ENCODE data around the gene MRNIP. TPM values are rescaled to one million over a fixed set of nuclear protein-coding genes. Genes with fewer than 3 reads are reported as not detected.

The MRNIP gene
- total and polyA plus RNA-seq, 2 experiments from 2014 or later, result 28.8 to 57.5 TPM

DNA sequence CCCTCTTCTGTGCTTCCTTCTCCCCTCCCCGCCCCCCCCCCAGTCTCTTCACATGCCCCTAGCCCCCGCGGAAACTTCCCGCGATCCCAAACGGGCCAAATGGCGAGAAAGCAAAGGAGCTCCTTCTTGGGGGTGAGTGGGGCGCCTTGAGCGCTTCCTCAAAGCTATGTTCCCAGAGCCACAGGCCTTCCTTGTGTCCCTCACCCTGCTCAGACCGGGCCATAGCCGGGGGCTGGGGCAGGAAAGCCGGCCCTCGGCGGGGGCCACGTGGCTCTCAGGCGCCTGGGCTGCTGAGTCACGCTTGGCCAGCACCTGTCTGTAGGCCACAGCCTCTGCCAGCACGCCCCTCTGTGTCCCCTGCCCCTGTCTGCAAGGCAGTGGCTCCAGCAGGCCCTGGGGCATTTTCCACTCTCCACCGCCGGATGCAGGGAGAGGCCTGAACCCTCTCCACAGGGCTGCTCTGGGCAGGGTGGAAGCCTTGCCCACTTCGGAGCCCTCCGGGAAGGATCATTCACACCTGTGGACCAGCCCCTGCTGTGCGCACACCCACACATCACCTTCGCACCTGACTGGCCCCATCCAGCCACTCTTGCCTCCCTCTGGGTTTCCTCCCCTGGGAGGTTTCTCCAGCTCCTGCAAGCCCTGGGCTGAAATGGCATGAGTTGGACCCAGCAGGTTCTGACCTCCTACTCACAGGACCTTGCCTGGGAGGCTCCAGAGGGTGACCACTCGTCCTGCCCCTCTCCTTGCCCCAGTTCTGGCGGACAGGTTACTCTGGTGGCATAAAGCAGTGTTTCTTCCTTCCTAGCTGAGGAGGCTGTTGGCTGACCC, 39.1 kb downstream of the MRNIP start:
- H3K27me3 ChIP-seq, result no peaks in the 10 kb centered on the region
- peak; percentile 44 to 80 for DNase-seq (ENCODE audit: low read depth in 1 of 2, low spot score in 1 of 2)
- H3K9me3 ChIP-seq (ENCODE audit: low read depth), result no peaks in the 10 kb centered on the region
- H3K27ac ChIP-seq, result peak overlapping the region; percentile 94
- TF ChIP-seq, protein P1, sequence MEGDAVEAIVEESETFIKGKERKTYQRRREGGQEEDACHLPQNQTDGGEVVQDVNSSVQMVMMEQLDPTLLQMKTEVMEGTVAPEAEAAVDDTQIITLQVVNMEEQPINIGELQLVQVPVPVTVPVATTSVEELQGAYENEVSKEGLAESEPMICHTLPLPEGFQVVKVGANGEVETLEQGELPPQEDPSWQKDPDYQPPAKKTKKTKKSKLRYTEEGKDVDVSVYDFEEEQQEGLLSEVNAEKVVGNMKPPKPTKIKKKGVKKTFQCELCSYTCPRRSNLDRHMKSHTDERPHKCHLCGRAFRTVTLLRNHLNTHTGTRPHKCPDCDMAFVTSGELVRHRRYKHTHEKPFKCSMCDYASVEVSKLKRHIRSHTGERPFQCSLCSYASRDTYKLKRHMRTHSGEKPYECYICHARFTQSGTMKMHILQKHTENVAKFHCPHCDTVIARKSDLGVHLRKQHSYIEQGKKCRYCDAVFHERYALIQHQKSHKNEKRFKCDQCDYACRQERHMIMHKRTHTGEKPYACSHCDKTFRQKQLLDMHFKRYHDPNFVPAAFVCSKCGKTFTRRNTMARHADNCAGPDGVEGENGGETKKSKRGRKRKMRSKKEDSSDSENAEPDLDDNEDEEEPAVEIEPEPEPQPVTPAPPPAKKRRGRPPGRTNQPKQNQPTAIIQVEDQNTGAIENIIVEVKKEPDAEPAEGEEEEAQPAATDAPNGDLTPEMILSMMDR (IDR thresholded peaks at IDR 0.05; ENCODE audit: low read depth, low read length), result no peak
- peaks cover 10% of the 10 kb centered on the region for H3K36me3 ChIP-seq
- peak overlapping the region; percentile 18 for H3K4me3 ChIP-seq
- peaks cover 23% of the 10 kb centered on the region for H3K4me1 ChIP-seq (ENCODE audit: low read depth)

- peak; percentile 91 to 98 for DNase-seq (ENCODE audit: low read depth in 1 of 2, low spot score in 1 of 2)
- TF ChIP-seq, protein P1 (IDR thresholded peaks at IDR 0.05; ENCODE audit: low read depth, low read length), result no peak
- Histone ChIP-seq H3K27me3 (no peaks in the 10 kb centered on the region), H3K36me3 (peaks cover 4% of the 10 kb centered on the region), H3K27ac (peak overlapping the region; percentile 94), H3K9me3 (ENCODE audit: low read depth) (no peaks in the 10 kb centered on the region), H3K4me3 (peak overlapping the region; percentile 18), H3K4me1 (ENCODE audit: low read depth) (peaks cover 23% of the 10 kb centered on the region)
Observed at GRCh38 chr5:179818746-179819295, 39.8 kb downstream of the MRNIP start.

GRCh38 chr5:179817890-179818745, 40.5 kb downstream of the MRNIP start:
- H3K27ac ChIP-seq, result peak overlapping the region; percentile 94
- H3K36me3 ChIP-seq, result no peaks in the 10 kb centered on the region
- no peaks in the 10 kb centered on the region for H3K27me3 ChIP-seq
- no peak for DNase-seq (ENCODE audit: low read depth in 1 of 2, low spot score in 1 of 2)
- peak overlapping the region; percentile 18 for H3K4me3 ChIP-seq
- TF ChIP-seq, protein P1 (IDR thresholded peaks at IDR 0.05; ENCODE audit: low read depth, low read length), result no peak
- H3K9me3 ChIP-seq (ENCODE audit: low read depth), result no peaks in the 10 kb centered on the region
- peaks cover 23% of the 10 kb centered on the region for H3K4me1 ChIP-seq (ENCODE audit: low read depth)

GRCh38 chr5:179817470-179817840, 41.2 kb downstream of the MRNIP start:
- H3K9me3 ChIP-seq (ENCODE audit: low read depth), result no peaks in the 10 kb centered on the region
- no peaks in the 10 kb centered on the region for H3K27me3 ChIP-seq
- no peak for DNase-seq (ENCODE audit: low read depth in 1 of 2, low spot score in 1 of 2)
- TF ChIP-seq, protein P1 (IDR thresholded peaks at IDR 0.05; ENCODE audit: low read depth, low read length), result no peak
- peaks cover 21% of the 10 kb centered on the region for H3K4me1 ChIP-seq (ENCODE audit: low read depth)
- H3K4me3 ChIP-seq, result no peak overlapping the region
- no peaks in the 10 kb centered on the region for H3K36me3 ChIP-seq
- no peak overlapping the region for H3K27ac ChIP-seq

GRCh38 chr5:179816796-179817469, 41.7 kb downstream of the MRNIP start:
- TF ChIP-seq, protein P1 (IDR thresholded peaks at IDR 0.05; ENCODE audit: low read depth, low read length), result no peak
- no peaks in the 10 kb centered on the region for H3K27me3 ChIP-seq
- no peak for DNase-seq (ENCODE audit: low read depth in 1 of 2, low spot score in 1 of 2)
- peaks cover 16% of the 10 kb centered on the region for H3K4me1 ChIP-seq (ENCODE audit: low read depth)
- no peak overlapping the region for H3K27ac ChIP-seq
- H3K4me3 ChIP-seq, result peak overlapping the region; percentile 17
- H3K36me3 ChIP-seq, result no peaks in the 10 kb centered on the region
- H3K9me3 ChIP-seq (ENCODE audit: low read depth), result no peaks in the 10 kb centered on the region
